HepG2 (cell line): ENCODE results near the gene PACS2. TPM values are rescaled to one million over a fixed set of nuclear protein-coding genes. Genes with fewer than 3 reads are reported as not detected.

Source experiments
- ATAC-seq: fragments of 200-7000 bp; cut with Tn5 transposase; 3 replicates; pipeline ENCODE4 v1.9.1; 2020; ENCODE audit warnings: mild to moderate bottlenecking, moderate library complexity
- BruUV-seq: library from RNA; stranded (reverse); fragments of 400-500 nt; replicated peaks from 2 replicates; lab custom pipeline; 2021; lab: Mats Ljungman, UMichigan
- CTCF ChIA-PET: fragments of 300-600 bp; formaldehyde crosslinking; extraction: SDS; loops from one replicate; lab custom pipeline; 2021; ENCODE audit warnings: low total read pairs, inconsistent platforms, low intra/inter-chr PET ratio; lab: Yijun Ruan, JAX
- POLR2A ChIA-PET: fragments of 350-600 bp; sonication (Branson Sonifier 250); formaldehyde crosslinking; loops from one replicate; lab custom pipeline; 2020; ENCODE audit warnings: antibody characterized with exemption, inconsistent platforms; lab: Yijun Ruan, JAX
- DNase-seq: peaks from one replicate; pipeline ENCODE4 v3.0.0-alpha.2; 2015; ENCODE audit warnings: low spot score
- FAIRE-seq: peaks from 3 replicates; lab custom pipeline; 2011; peaks lifted over from hg19 to GRCh38; lab: Jason Lieb, UNC
- H2AFZ ChIP-seq: one replicate; pipeline ENCODE4 v1.6.1; 2011; ENCODE audit warnings: low read length, inconsistent platforms
- H3K27ac ChIP-seq: fragments of 300-600 bp; 3 replicates; pipeline ENCODE4 v1.8.0; 2011; ENCODE audit warnings: mixed run types, mild to moderate bottlenecking, mixed read lengths, low read length, inconsistent platforms; ENCODE audit not compliant: insufficient read depth; ENCODE audit errors: extremely low read length
- H3K27me3 ChIP-seq, 2 experiments: fragments of 200-600 bp in 1 of 2; 2 replicates in 1 of 2; 3 replicates in 1 of 2; pipeline versions ENCODE4 v1.6.0 to v1.8.0; 2011; ENCODE audit warnings: low read length in 2 of 2, mild to moderate bottlenecking in 2 of 2, moderate library complexity in 2 of 2, inconsistent platforms in 1 of 2; ENCODE audit not compliant: insufficient read depth in 2 of 2, control insufficient read depth in 1 of 2
- H3K36me3 ChIP-seq, 2 experiments: fragments of 200-600 bp in 1 of 2; replicated peaks in 1 of 2; 2 replicates in 1 of 2; 3 replicates in 1 of 2; pipeline versions ENCODE4 v1.5.1 to v1.8.0; 2011; ENCODE audit warnings: low read length in 2 of 2, inconsistent platforms in 1 of 2; ENCODE audit not compliant: insufficient read depth in 2 of 2, control insufficient read depth in 1 of 2
- H3K4me1 ChIP-seq: 2 replicates; pipeline ENCODE4 v1.5.1; 2012; ENCODE audit warnings: low read length, inconsistent platforms; ENCODE audit not compliant: insufficient read depth
- H3K4me2 ChIP-seq: 2 replicates; pipeline ENCODE4 v1.6.0; 2011; ENCODE audit warnings: low read depth, low read length, inconsistent platforms
- H3K4me3 ChIP-seq, 3 experiments: fragments of 200-600 bp in 1 of 3; sonication (generic), shearing (Covaris generic) in 1 of 3; replicated peaks in 1 of 3; 2 replicates each; pipeline ENCODE4 v1.5.1; 2011 to 2016; ENCODE audit warnings: low read length in 3 of 3, inconsistent platforms in 2 of 3, low read depth in 2 of 3, mild to moderate bottlenecking in 2 of 3, control low read depth in 1 of 3, mixed read lengths in 1 of 3; ENCODE audit not compliant: insufficient read depth in 1 of 3
- H3K79me2 ChIP-seq: one replicate; pipeline ENCODE4 v1.6.1; 2011; ENCODE audit warnings: low read length, inconsistent platforms; ENCODE audit not compliant: insufficient read depth
- H3K9ac ChIP-seq: 2 replicates; pipeline ENCODE4 v1.6.0; 2011; ENCODE audit warnings: mild to moderate bottlenecking, low read depth, low read length, inconsistent platforms; ENCODE audit not compliant: insufficient read depth
- H3K9me3 ChIP-seq: 2 replicates; pipeline ENCODE4 v1.5.1; 2012; ENCODE audit warnings: mild to moderate bottlenecking, low read length
- H4K20me1 ChIP-seq: 2 replicates; pipeline ENCODE4 v1.6.0; 2011; ENCODE audit warnings: inconsistent platforms, mild to moderate bottlenecking, low read length, moderate library complexity; ENCODE audit not compliant: insufficient read depth
- BORCS8-MEF2B ChIP-seq: sonication (generic); formaldehyde crosslinking; IDR thresholded peaks from 2 replicates; pipeline ENCODE4 v1.8.0; 2022; ENCODE audit warnings: mild to moderate bottlenecking, missing genetic modification reagents
- FOXK1 ChIP-seq: sonication (generic); formaldehyde crosslinking; IDR thresholded peaks from 2 replicates; pipeline ENCODE4 v1.4.0; 2020; ENCODE audit warnings: low read depth, missing genetic modification reagents, borderline replicate concordance
- FOXO1 ChIP-seq: sonication (generic); formaldehyde crosslinking; IDR thresholded peaks from 2 replicates; pipeline ENCODE4 v1.4.0; 2020; ENCODE audit warnings: missing genetic modification reagents
- HNRNPL ChIP-seq: fragments of 200-400 bp; formaldehyde crosslinking; IDR thresholded peaks from 2 replicates; pipeline ENCODE4 v1.6.1; 2017; ENCODE audit warnings: mild to moderate bottlenecking, low read depth, low read length
- MED13 ChIP-seq: sonication (generic); formaldehyde crosslinking; IDR thresholded peaks from 2 replicates; pipeline ENCODE4 v1.5.0; 2020; ENCODE audit warnings: missing genetic modification reagents
- RBFOX2 ChIP-seq: fragments of 200-400 bp; formaldehyde crosslinking; IDR thresholded peaks from 2 replicates; pipeline ENCODE4 v1.6.1; 2017; ENCODE audit warnings: low read depth, mild to moderate bottlenecking, low read length
- SALL2 ChIP-seq: sonication (generic); formaldehyde crosslinking; IDR thresholded peaks from 2 replicates; pipeline ENCODE4 v1.8.1; 2023; ENCODE audit warnings: mild to moderate bottlenecking, missing genetic modification reagents, inconsistent platforms
- SAP130 ChIP-seq: IDR thresholded peaks from 2 replicates; pipeline ENCODE4 v1.6.1; 2016; ENCODE audit warnings: low read depth
- ZNF205 ChIP-seq: IDR thresholded peaks from 2 replicates; pipeline ENCODE4 v1.6.1; 2018; ENCODE audit warnings: missing biosample characterization, missing genetic modification reagents
- ZNF296 ChIP-seq: sonication (generic); formaldehyde crosslinking; conservative IDR thresholded peaks from 2 replicates; pipeline ENCODE4 v1.5.0; 2020; ENCODE audit warnings: mild to moderate bottlenecking, missing genetic modification reagents
- ZNF607 ChIP-seq: sonication (generic); formaldehyde crosslinking; IDR thresholded peaks from 2 replicates; pipeline ENCODE4 v1.5.1; 2020; ENCODE audit warnings: missing genetic modification reagents, mild to moderate bottlenecking, borderline replicate concordance
- ZNF7 ChIP-seq: IDR thresholded peaks from 2 replicates; pipeline ENCODE4 v1.6.1; 2016; ENCODE audit warnings: missing biosample characterization, missing genetic modification reagents
- ZNF776 ChIP-seq: sonication (generic); formaldehyde crosslinking; IDR thresholded peaks from 2 replicates; pipeline ENCODE4 v1.4.0; 2020; ENCODE audit warnings: mild to moderate bottlenecking, missing genetic modification reagents
- WGBS: methylation state at CpG from one replicate; pipeline ENCODE4 v1.1.6; 2017; ENCODE audit warnings: low lambda C conversion rate; 5-methylcytosine and 5-hydroxymethylcytosine counted together
- in situ Hi-C: cut with HindIII; loops from 2 replicates; pipeline ENCODE4 v1.10.0; 2017; ENCODE audit warnings: low pct_unique_long_range_greater_than_20kb; ENCODE audit not compliant: extremely low pct_ligation_motif_present
- intact Hi-C: fragments of 100-400 bp; cut with micrococcal nuclease; formaldehyde crosslinking; loops from one replicate; pipeline ENCODE4 v1.10.0; 2022; ENCODE audit not compliant: unreplicated experiment
- polyA plus RNA-seq, 8 experiments: library from polyadenylated mRNA; depleted of rRNA in 3 of 8; stranded (reverse) in 7 of 8; unstranded in 1 of 8; fragments of >200 nt; fragmentation: Illumina TruSeq in 4 of 8; extraction: Trizol in 4 of 8; gene quantifications; 2 replicates each; pipeline versions ENCODE4 v1.2.1 to v1.2.3, GENCODE V29; 2011 to 2016; ENCODE audit warnings: low read depth in 4 of 8, missing spikeins in 1 of 8, mixed read lengths in 1 of 8; ENCODE audit not compliant: insufficient read depth in 1 of 8
- total RNA-seq, 5 experiments: library from RNA; depleted of rRNA; stranded (reverse); fragments of >200 nt; fragmentation: Illumina TruSeq; extraction: Trizol; gene quantifications; 2 replicates each; pipeline ENCODE4 v1.2.3, GENCODE V29; 2016; ENCODE audit warnings: low read depth in 1 of 5
- TF ChIP-seq, protein P1 (sequence below): sonication (generic); formaldehyde crosslinking; IDR thresholded peaks from 2 replicates; pipeline ENCODE4 v1.4.0; 2020; ENCODE audit warnings: missing genetic modification reagents
- TF ChIP-seq, protein P2 (sequence below): sonication (generic); formaldehyde crosslinking; IDR thresholded peaks from 2 replicates; pipeline ENCODE4 v1.4.0; 2020; ENCODE audit warnings: mild to moderate bottlenecking, missing genetic modification reagents
- TF ChIP-seq, protein P3 (sequence below): sonication (generic); formaldehyde crosslinking; IDR thresholded peaks from 2 replicates; pipeline ENCODE4 v1.8.0; 2022; ENCODE audit warnings: mild to moderate bottlenecking, missing genetic modification reagents, moderate library complexity

PACS2 gene
- total and polyA plus RNA-seq, 2 of the 13 experiments (the other 11 are each of a cell fraction or from before 2014, with no cell fraction given), result 23.6 to 27.6 TPM

DNA sequence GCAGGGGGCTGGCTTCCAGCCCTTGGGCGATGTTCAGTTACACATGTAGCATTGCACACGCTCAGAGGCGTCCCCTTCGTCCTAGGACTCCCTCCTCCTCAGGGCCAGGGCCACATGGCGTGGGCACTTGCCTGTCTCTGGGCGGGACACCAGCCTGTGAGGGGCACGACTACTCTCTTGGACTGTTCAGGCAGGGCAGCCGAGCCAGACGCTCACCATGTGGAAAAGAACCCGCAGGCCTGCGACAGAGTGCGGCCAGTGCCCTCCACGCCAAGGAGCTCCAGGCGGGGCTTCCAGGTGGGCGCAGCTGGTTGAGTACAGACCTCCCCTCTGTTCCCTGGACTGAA, 126.0 kb downstream of the PACS2 start:
- WGBS, result 98% methylated on average over 9 of the region's 15 CpGs
- no peaks in the 10 kb centered on the region for H3K9me3 ChIP-seq
- no peak for FAIRE-seq
- peaks cover 24% of the 10 kb centered on the region for H3K79me2 ChIP-seq
- H3K27ac ChIP-seq, result no peak overlapping the region
- intact Hi-C loops, result no loop called here
- peaks cover 10 to 35% of the 10 kb centered on the region in 2 experiments for H3K36me3 ChIP-seq
- H3K9ac ChIP-seq, result no peak overlapping the region
- no peaks in the 10 kb centered on the region for H3K4me1 ChIP-seq
- in situ Hi-C loops, result no loop called here
- no peaks in the 10 kb centered on the region for H4K20me1 ChIP-seq
- TF ChIP-seq ZNF205 (CRISPR knock-in tag) (no peak), RBFOX2 (peak; percentile 17; the same call in 1 of the 2 replicates), HNRNPL (0 out of 2 replicates have a peak, but pooled peaks have one; percentile 23), ZNF607 (no peak)
- TF ChIP-seq, protein P1, sequence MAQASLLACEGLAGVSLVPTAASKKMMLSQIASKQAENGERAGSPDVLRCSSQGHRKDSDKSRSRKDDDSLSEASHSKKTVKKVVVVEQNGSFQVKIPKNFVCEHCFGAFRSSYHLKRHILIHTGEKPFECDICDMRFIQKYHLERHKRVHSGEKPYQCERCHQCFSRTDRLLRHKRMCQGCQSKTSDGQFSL, result no peak
- H3K4me3 ChIP-seq, result no peak overlapping the region
- POLR2A ChIA-PET, result no interaction called here
- CTCF ChIA-PET, result no interaction called here
- no peak for DNase-seq
- no peak overlapping the region for H2AFZ ChIP-seq
- no TSS peak for BruUV-seq
- H3K27me3 ChIP-seq, result no peaks in the 10 kb centered on the region
- H3K4me2 ChIP-seq, result no peak overlapping the region
- ATAC-seq, result no peak; the same call in 2 of the 3 replicates

DNA sequence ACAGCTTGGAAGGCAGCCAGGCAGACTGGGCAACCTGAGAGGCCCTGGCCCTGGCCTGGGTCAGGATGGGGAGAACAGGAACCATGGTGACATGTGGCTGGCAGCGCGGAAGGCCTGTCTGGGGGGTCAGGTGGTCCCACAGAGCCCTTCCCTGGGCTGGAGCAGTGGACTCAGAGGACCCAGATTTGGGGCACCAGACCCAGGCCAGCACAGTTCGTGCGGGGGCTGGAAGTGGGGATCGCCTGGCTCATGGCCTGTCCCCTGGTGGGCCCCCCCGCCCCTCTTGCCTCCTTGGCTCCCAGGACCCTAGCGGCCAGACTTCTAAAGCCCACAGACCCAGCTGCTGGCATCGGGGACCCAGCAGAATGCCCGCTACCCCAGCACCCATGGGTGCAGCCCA, 126.4 kb downstream of the PACS2 start:
- ChIA-PET CTCF (no interaction called here), POLR2A (no interaction called here)
- DNase-seq, result no peak
- Histone ChIP-seq H3K27ac (no peak overlapping the region), H3K4me3 (no peak overlapping the region), H3K9me3 (no peaks in the 10 kb centered on the region), H2AFZ (no peak overlapping the region), H3K4me2 (no peak overlapping the region), H3K9ac (no peak overlapping the region), H3K79me2 (peaks cover 21% of the 10 kb centered on the region), H4K20me1 (no peaks in the 10 kb centered on the region), H3K4me1 (peaks cover 2% of the 10 kb centered on the region; the same call in 1 of the 2 replicates), H3K36me3 (peaks cover 10 to 35% of the 10 kb centered on the region in 2 experiments), H3K27me3 (no peaks in the 10 kb centered on the region)
- no peak for ATAC-seq
- in situ Hi-C loops (no loop called here), intact Hi-C loops (no loop called here)
- no peak for FAIRE-seq
- BruUV-seq, result no TSS peak
- WGBS, result 96% methylated on average over 9 of the region's 9 CpGs
- TF ChIP-seq MED13 (CRISPR knock-in tag), result no peak
- no peak for TF ChIP-seq ZNF607
- TF ChIP-seq, protein P2, sequence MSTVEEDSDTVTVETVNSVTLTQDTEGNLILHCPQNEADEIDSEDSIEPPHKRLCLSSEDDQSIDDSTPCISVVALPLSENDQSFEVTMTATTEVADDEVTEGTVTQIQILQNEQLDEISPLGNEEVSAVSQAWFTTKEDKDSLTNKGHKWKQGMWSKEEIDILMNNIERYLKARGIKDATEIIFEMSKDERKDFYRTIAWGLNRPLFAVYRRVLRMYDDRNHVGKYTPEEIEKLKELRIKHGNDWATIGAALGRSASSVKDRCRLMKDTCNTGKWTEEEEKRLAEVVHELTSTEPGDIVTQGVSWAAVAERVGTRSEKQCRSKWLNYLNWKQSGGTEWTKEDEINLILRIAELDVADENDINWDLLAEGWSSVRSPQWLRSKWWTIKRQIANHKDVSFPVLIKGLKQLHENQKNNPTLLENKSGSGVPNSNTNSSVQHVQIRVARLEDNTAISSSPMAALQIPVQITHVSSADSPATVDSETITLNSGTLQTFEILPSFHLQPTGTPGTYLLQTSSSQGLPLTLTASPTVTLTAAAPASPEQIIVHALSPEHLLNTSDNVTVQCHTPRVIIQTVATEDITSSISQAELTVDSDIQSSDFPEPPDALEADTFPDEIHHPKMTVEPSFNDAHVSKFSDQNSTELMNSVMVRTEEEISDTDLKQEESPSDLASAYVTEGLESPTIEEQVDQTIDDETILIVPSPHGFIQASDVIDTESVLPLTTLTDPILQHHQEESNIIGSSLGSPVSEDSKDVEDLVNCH (CRISPR knock-in tag), result no peak
- no peak for TF ChIP-seq FOXO1 (CRISPR knock-in tag)
- no peak for TF ChIP-seq SAP130 (CRISPR knock-in tag)
- no peak for TF ChIP-seq ZNF776
- TF ChIP-seq SALL2 (CRISPR knock-in tag), result no peak
- TF ChIP-seq, protein P3, sequence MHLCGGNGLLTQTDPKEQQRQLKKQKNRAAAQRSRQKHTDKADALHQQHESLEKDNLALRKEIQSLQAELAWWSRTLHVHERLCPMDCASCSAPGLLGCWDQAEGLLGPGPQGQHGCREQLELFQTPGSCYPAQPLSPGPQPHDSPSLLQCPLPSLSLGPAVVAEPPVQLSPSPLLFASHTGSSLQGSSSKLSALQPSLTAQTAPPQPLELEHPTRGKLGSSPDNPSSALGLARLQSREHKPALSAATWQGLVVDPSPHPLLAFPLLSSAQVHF, result no peak
- TF ChIP-seq FOXK1 (CRISPR knock-in tag), result no peak
- TF ChIP-seq ZNF7 (CRISPR knock-in tag), result no peak
- no peak for TF ChIP-seq ZNF296
- no peak for TF ChIP-seq BORCS8-MEF2B
